Endothelial cell of umbilical vein (primary cell): ENCODE results near the gene MAML3.

Experiments used
- EZH2 ChIP-seq: IDR thresholded peaks from 2 replicates; pipeline ENCODE4 v1.6.1; 2012; ENCODE audit warnings: borderline replicate concordance, low read depth, mild to moderate bottlenecking, moderate library complexity, low read length, inconsistent platforms; ENCODE audit not compliant: severe bottlenecking
- FOS ChIP-seq: IDR thresholded peaks from 2 replicates; pipeline ENCODE4 v1.6.1; 2011; ENCODE audit warnings: mild to moderate bottlenecking, low read length, moderate library complexity, borderline replicate concordance; ENCODE audit not compliant: insufficient read depth
- JUN ChIP-seq: IDR thresholded peaks from 2 replicates; pipeline ENCODE4 v1.6.1; 2011; ENCODE audit warnings: borderline replicate concordance, low read depth; ENCODE audit not compliant: insufficient read length, insufficient read depth
- MYC ChIP-seq: IDR thresholded peaks from one replicate; pipeline ENCODE4 v1.6.1; 2011; ENCODE audit warnings: mild to moderate bottlenecking, low read depth, low read length
- POLR2A ChIP-seq: IDR thresholded peaks from 2 replicates; pipeline ENCODE4 v1.6.1; 2012; ENCODE audit warnings: low read depth, mild to moderate bottlenecking, control low read depth, low read length
- POLR2AphosphoS5 ChIP-seq: IDR thresholded peaks from 2 replicates; pipeline ENCODE4 v1.6.1; 2012; ENCODE audit warnings: low read depth, mild to moderate bottlenecking, control low read depth, low read length, moderate library complexity; ENCODE audit not compliant: insufficient read depth
- TF ChIP-seq, protein P1 (sequence below), 2 donors: IDR thresholded peaks; 1 replicate in 1 of 2; 2 replicates in 1 of 2; pipeline ENCODE4 v1.5.1; 2011; ENCODE audit warnings: low read length in 2 of 2, mild to moderate bottlenecking in 2 of 2, moderate library complexity in 2 of 2, control low read depth in 1 of 2, inconsistent platforms in 1 of 2, low read depth in 1 of 2; ENCODE audit not compliant: insufficient read depth in 1 of 2; ENCODE audit errors: extremely low read depth in 1 of 2
- TF ChIP-seq, protein P2 (sequence below): IDR thresholded peaks from 2 replicates; pipeline ENCODE4 v1.6.1; 2011; ENCODE audit not compliant: insufficient read depth, insufficient read length

DNA sequence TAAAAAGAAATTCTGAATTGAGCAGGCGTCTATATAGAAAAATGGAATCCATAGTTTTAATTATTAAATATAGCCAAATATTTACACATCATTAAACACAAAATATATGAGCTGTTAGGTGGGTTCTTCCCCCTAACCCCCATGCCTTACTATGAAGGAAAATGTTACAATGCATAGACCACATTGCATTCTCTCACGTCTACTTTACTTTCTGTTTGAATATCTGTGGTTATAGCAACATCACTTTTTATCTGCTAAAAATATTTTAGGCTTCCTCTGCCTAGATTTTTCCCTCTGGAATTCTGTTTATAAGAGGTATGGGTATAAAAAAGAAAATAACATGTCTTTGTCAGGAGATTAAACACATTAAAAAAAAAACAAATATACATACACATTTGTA is 73.1 kb downstream of the MAML3 start:
- TF ChIP-seq MYC (no peak), POLR2A (no peak), POLR2AphosphoS5 (no peak), EZH2 (no peak), FOS (no peak), JUN (no peak)
- TF ChIP-seq, protein P1, sequence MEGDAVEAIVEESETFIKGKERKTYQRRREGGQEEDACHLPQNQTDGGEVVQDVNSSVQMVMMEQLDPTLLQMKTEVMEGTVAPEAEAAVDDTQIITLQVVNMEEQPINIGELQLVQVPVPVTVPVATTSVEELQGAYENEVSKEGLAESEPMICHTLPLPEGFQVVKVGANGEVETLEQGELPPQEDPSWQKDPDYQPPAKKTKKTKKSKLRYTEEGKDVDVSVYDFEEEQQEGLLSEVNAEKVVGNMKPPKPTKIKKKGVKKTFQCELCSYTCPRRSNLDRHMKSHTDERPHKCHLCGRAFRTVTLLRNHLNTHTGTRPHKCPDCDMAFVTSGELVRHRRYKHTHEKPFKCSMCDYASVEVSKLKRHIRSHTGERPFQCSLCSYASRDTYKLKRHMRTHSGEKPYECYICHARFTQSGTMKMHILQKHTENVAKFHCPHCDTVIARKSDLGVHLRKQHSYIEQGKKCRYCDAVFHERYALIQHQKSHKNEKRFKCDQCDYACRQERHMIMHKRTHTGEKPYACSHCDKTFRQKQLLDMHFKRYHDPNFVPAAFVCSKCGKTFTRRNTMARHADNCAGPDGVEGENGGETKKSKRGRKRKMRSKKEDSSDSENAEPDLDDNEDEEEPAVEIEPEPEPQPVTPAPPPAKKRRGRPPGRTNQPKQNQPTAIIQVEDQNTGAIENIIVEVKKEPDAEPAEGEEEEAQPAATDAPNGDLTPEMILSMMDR (IDR thresholded peaks at IDR 0.05; ENCODE audit: extremely low read depth in 1 of 2, insufficient read depth in 1 of 2, low read depth in 1 of 2, low read length in 2 of 2): no peak
- TF ChIP-seq, protein P2, sequence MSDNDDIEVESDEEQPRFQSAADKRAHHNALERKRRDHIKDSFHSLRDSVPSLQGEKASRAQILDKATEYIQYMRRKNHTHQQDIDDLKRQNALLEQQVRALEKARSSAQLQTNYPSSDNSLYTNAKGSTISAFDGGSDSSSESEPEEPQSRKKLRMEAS: no peak
